Upper lobe of left lung (tissue), 6 donors: ENCODE measurements around the gene RNF215. TPM values are rescaled to one million over a fixed set of nuclear protein-coding genes. Genes with fewer than 3 reads are reported as not detected.
"Not testable (repeated sequence)": the region's sequence is repeated elsewhere in the genome, so short reads cannot be mapped to it uniquely, and the experiment has no call there.

Experiments
- ATAC-seq, 2 donors: fragments of 200-7000 bp; cut with Tn5 transposase; one replicate each; pipeline ENCODE4 v1.9.1; 2022; ENCODE audit warnings: mild to moderate bottlenecking in 2 of 2, moderate library complexity in 2 of 2; ENCODE audit not compliant: low FRiP score in 2 of 2
- DNase-seq, 2 donors: peaks; one replicate each; pipeline ENCODE4 v3.0.0-alpha.2; 2019 to 2020
- H3K27ac ChIP-seq, 4 donors: fragments of 200-600 bp; sonication (generic); one replicate each; pipeline ENCODE4 v1.5.1; 2016 to 2019
- H3K27me3 ChIP-seq, 4 donors: fragments of 200-600 bp; sonication (generic); one replicate each; pipeline ENCODE4 v1.5.1; 2017 to 2019
- H3K36me3 ChIP-seq, 4 donors: fragments of 200-600 bp; sonication (generic); one replicate each; pipeline ENCODE4 v1.5.1; 2016 to 2019
- H3K4me1 ChIP-seq, 4 donors: fragments of 200-600 bp; sonication (generic); one replicate each; pipeline ENCODE4 v1.5.1; 2018 to 2019
- H3K4me3 ChIP-seq, 4 donors: fragments of 200-600 bp; sonication (generic); one replicate each; pipeline ENCODE4 v1.5.1; 2017 to 2019; ENCODE audit warnings: mild to moderate bottlenecking in 2 of 4, moderate library complexity in 1 of 4
- H3K9me3 ChIP-seq, 4 donors: fragments of 200-600 bp; sonication (generic); one replicate each; pipeline ENCODE4 v1.5.1; 2018 to 2019
- EP300 ChIP-seq, 4 donors: sonication (generic); formaldehyde crosslinking; IDR thresholded peaks; one replicate each; pipeline ENCODE4 v1.5.1; 2017; ENCODE audit warnings: antibody characterized with exemption in 4 of 4, control low read depth in 2 of 4
- POLR2A ChIP-seq, 4 donors: fragments of 450-650 bp; IDR thresholded peaks; one replicate each; pipeline ENCODE4 v1.5.1; 2016 to 2017; ENCODE audit warnings: antibody characterized with exemption in 4 of 4, mild to moderate bottlenecking in 2 of 4
- POLR2AphosphoS5 ChIP-seq, 2 donors: sonication (generic); formaldehyde crosslinking; IDR thresholded peaks; one replicate each; pipeline ENCODE4 v1.5.1; 2017; ENCODE audit warnings: antibody characterized with exemption in 2 of 2
- WGBS, 2 donors: methylation state at CpG; one replicate each; pipeline ENCODE4 v1.1.5; 2017 to 2018; 5-methylcytosine and 5-hydroxymethylcytosine counted together
- total RNA-seq, 6 donors: library from RNA; depleted of rRNA in 4 of 6; stranded (reverse); fragments of >200 nt in 4 of 6; gene quantifications; one replicate each; pipeline versions ENCODE4 v1.1.0 to v1.2.1, GENCODE V29; 2016 to 2021
- TF ChIP-seq, protein P1 (sequence below), 6 experiments: fragments of 450-650 bp in 4 of 6; fragments of 200-600 bp in 2 of 6; sonication (generic) in 2 of 6; IDR thresholded peaks; one replicate each; pipeline ENCODE4 v1.5.1; 2016 to 2019; ENCODE audit warnings: antibody characterized with exemption in 6 of 6
- donor health status: DM: no; HTN: no; CAD: no; lungs with moderate emphysema.
- donor health status: DM: no; HTN: yes; CAD: no; lungs with severe emphysema.

The RNF215 gene
- total RNA-seq, 6 donors from 2014 or later, result 9.3 to 30.3 (median 16.5) TPM

DNA sequence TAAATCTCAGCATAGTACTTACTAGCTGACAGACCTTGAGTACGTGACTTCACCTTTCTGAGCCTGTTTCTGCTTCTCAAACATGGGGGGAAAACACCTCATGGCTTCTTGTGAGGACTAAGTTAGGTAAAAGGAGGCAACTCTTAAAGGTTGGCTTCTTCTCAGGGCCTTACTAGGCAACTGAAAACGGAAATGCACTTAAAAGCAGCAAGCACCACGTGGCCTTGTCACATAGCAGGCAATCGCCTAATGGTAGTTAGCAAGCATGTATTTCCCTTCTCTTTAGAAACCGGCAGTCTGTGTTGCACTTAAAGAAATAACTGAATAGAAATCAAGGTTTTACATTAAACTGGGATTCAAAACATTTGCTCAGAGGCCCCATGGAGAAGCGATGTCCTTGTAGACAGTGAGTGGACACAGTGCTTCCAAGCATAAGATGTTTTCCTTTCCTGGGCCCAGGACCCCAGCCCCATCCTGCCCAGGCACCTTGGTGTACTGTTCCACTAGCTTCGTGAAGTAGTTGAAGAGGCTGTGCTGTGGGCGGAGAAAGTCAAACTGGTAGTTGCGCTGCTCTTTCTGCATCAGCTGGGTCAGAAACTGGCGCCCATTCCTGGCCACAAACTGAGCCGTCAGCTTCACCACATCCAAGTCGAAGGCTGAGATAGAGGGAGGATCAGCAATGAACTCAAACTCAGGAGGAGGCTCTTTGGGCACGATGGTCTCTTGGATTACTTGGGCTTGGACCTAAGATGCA, 42.6 kb downstream of the RNF215 start:
- ATAC-seq (no peak), DNase-seq (no peak)
- Histone ChIP-seq H3K4me1 (peaks cover 0 to 14% (median 4%) of the 10 kb centered on the region in 4 donors), H3K27ac (no peak overlapping the region), H3K36me3 (peaks cover 65 to 98% (median 96%) of the 10 kb centered on the region in 4 donors), H3K4me3 (no peak overlapping the region), H3K27me3 (no peaks in the 10 kb centered on the region), H3K9me3 (no peaks in the 10 kb centered on the region)
- WGBS, 2 donors, result 93 to 98% methylated on average over 12 to 13 of the region's 13 CpGs
- TF ChIP-seq EP300 (IDR thresholded peaks at IDR 0.05) (no peak), POLR2A (IDR thresholded peaks at IDR 0.05) (no peak), POLR2AphosphoS5 (IDR thresholded peaks at IDR 0.05) (no peak)

DNA sequence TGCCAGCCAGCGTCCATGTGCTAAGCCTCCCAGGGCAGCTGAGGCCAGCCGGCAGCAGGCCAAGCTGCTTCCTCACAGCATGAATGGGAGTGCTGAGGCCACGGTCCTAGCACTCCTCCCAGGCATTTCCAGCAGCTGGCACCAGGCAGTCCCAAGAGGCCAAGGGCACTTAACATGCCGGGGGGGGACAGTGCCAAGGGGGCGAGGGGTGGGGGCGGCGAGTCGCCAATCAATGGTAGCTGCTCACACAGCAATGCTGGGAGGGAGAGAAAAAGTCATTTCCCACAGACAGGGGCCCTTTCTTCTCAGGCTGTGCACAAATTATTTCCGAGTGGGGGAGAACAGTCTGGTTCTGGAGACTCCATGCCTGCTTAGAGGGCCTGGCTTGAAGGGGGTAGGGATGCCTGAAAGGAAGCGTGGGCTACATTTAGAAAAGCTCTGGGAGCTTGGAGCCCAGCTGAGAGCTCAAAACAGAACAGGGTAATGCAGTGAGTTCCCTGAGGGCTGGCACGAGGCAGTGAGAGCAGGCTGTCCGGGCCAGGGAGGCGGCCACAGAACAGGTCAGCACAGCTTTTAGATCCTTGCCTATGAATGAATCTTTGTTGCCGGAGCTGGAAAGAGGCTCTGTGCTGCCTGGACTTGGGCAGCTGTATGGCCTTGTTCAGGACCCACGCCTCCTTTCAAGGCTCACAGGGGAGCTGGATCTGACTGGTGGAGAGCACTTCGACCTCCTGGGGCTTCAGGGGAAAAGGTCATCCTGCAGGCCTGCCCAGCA, 46.1 kb downstream of the RNF215 start:
- no peaks in the 10 kb centered on the region for H3K9me3 ChIP-seq
- H3K27ac ChIP-seq, result peak overlapping the region in 1 of 4 donors; percentile 11
- TF ChIP-seq POLR2AphosphoS5 (IDR thresholded peaks at IDR 0.05) (no peak), EP300 (IDR thresholded peaks at IDR 0.05) (no peak), POLR2A (IDR thresholded peaks at IDR 0.05) (no peak)
- TF ChIP-seq, protein P1, sequence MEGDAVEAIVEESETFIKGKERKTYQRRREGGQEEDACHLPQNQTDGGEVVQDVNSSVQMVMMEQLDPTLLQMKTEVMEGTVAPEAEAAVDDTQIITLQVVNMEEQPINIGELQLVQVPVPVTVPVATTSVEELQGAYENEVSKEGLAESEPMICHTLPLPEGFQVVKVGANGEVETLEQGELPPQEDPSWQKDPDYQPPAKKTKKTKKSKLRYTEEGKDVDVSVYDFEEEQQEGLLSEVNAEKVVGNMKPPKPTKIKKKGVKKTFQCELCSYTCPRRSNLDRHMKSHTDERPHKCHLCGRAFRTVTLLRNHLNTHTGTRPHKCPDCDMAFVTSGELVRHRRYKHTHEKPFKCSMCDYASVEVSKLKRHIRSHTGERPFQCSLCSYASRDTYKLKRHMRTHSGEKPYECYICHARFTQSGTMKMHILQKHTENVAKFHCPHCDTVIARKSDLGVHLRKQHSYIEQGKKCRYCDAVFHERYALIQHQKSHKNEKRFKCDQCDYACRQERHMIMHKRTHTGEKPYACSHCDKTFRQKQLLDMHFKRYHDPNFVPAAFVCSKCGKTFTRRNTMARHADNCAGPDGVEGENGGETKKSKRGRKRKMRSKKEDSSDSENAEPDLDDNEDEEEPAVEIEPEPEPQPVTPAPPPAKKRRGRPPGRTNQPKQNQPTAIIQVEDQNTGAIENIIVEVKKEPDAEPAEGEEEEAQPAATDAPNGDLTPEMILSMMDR (IDR thresholded peaks at IDR 0.05), result no peak
- no peak for ATAC-seq
- peaks cover 94 to 100% (median 100%) of the 10 kb centered on the region in 4 donors for H3K36me3 ChIP-seq
- no peak overlapping the region for H3K4me3 ChIP-seq
- no peaks in the 10 kb centered on the region for H3K27me3 ChIP-seq
- WGBS, 2 donors, result 83 to 88% methylated on average over 12 to 14 of the region's 16 CpGs
- no peaks in the 10 kb centered on the region for H3K4me1 ChIP-seq
- peak in 1 of 2 donors; percentile 39 for DNase-seq

DNA sequence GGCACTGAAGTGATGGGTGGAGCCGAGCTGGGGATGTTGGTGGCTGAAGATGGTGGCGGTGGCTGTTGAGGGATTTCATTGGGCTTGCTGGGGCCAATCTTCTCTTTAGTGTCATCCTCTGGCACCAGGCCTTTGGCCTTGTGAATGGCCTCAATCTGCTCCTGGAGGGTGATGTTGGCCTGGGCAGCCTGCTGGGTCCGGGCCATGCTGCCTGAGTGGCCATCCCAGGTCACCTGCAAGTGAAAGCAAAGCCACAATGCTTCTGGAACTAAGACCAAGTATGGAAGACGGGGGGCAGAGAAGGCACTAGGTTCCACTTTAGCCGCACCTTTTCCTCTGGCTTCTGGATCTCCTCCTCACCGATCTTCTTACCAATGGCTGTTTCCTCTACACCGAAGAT, 48.4 kb downstream of the RNF215 start:
- Histone ChIP-seq H3K4me1 (no peaks in the 10 kb centered on the region), H3K36me3 (peaks cover 94 to 100% (median 100%) of the 10 kb centered on the region in 4 donors), H3K4me3 (no peak overlapping the region), H3K27ac (no peak overlapping the region), H3K9me3 (no peaks in the 10 kb centered on the region), H3K27me3 (no peaks in the 10 kb centered on the region)
- TF ChIP-seq POLR2A (IDR thresholded peaks at IDR 0.05), result no peak
- TF ChIP-seq EP300 (IDR thresholded peaks at IDR 0.05), result no peak
- TF ChIP-seq POLR2AphosphoS5 (IDR thresholded peaks at IDR 0.05), result no peak
- TF ChIP-seq, protein P1 (IDR thresholded peaks at IDR 0.05), result no peak
- ATAC-seq (no peak), DNase-seq (no peak)
- 94 to 99% methylated on average over 7 of the region's 7 CpGs for WGBS, 2 donors

DNA sequence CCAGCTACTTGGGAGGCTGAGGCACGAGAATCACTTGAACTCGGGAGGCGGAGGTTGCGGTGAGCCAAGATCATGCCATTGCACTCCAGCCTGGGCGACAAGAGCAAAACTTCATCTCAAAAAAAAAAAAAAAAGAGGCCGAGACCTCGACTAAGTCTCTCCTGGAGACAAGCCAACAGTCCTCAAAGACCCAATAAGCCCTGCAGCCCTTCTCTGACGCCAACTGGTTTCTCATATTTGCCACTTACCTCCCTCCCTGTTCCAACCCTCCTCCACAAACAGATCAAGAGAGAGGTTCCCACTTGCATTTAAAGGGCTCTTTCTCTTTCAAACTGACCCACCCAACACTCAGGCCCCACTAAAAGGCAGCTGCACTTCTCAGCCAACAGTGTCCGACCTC, 48.9 kb downstream of the RNF215 start:
- peaks cover 92 to 100% (median 100%) of the 10 kb centered on the region in 4 donors for H3K36me3 ChIP-seq
- H3K27me3 ChIP-seq, H3K9me3 ChIP-seq, DNase-seq, H3K4me1 ChIP-seq, ATAC-seq, H3K27ac ChIP-seq, H3K4me3 ChIP-seq: not testable (repeated sequence)
- WGBS, 2 donors, result 75 to 80% methylated on average over 9 of the region's 9 CpGs

DNA sequence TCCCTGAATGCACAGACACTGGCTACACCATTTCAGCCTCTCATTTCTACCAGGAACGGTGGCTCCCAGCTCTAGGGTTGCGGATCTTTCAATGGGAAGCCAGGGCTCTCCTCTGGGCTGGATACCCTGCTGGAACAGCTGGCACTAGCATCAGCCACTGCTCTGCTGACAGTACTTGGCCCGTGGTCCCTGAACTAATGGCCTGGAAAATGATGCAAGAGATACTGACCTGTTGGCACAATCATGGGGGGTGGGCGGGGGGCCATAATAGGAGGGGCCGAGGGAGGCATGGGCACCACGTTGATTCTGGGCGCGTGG, 49.8 kb downstream of the RNF215 start:
- DNase-seq (no peak), ATAC-seq (no peak)
- Histone ChIP-seq H3K4me1 (no peaks in the 10 kb centered on the region), H3K27me3 (no peaks in the 10 kb centered on the region), H3K27ac (peak overlapping the region in 1 of 4 donors; percentile 21), H3K9me3 (no peaks in the 10 kb centered on the region), H3K36me3 (peaks cover 84 to 100% (median 99%) of the 10 kb centered on the region in 4 donors), H3K4me3 (no peak overlapping the region)
- WGBS, 2 donors, result 88 to 91% methylated on average over 6 to 8 of the region's 8 CpGs
- TF ChIP-seq POLR2A (IDR thresholded peaks at IDR 0.05) (no peak), POLR2AphosphoS5 (IDR thresholded peaks at IDR 0.05) (no peak), EP300 (IDR thresholded peaks at IDR 0.05) (no peak)
- TF ChIP-seq, protein P1 (IDR thresholded peaks at IDR 0.05), result no peak
